GM18498 (cell line): ENCODE measurements around the gene MS4A1.
"Not testable (repeated sequence)": the region's sequence is repeated elsewhere in the genome, so short reads cannot be mapped to it uniquely, and the experiment has no call there.

Experiments used
- ATAC-seq: cut with Tn5 transposase; IDR thresholded peaks from one replicate; pipeline ENCODE4 v1.9.1; 2021; ENCODE audit warnings: mild to moderate bottlenecking, moderate library complexity; ENCODE audit not compliant: unreplicated experiment

Gene MS4A1

DNA sequence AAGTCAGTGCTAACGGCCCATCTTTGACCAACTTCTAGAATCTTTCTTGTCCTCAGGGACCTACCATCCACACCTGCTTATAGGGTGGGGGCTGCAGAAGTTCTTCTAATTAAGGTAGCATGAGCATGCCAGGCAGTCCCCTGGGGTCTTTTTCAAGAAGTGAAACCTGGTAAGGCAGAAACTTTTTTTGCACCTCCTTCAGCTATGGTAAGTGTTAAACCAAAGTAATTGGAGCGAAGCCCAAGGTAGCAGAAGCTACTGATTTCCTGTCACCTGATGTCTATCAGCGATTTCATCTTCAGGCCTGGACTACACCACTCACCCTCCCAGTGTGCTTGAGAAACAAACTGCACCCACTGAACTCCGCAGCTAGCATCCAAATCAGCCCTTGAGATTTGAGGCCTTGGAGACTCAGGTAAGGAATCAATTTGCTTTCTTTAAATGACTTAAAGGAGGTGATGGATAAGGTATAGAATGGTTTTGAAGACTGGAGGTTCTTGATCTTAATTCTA is at the start of gene MS4A1:
MS4A1 (plus strand) TSS at position 317 of the 512 bp plus-strand sequence. CDS start 6,528 bp downstream, outside the sequence.
- peak; percentile 88 for ATAC-seq

DNA sequence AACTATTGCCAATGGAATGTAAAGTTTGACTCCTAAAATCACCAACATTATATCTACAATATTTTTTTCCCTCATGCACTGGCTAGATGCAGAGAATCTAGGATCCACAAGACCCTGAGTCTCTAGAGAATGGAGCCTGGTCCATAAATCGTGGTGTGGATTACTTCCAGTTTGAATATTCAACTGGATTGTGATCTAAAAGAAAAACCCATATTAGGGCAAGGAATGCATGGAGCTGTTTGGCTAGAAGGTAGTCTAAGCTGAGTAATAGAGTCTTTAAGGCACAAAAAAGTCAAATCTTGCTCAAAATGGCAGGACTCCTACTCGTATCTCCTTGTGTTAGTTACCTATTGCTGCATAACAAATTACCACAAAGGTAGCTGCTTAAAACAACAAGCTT is 35.6 kb upstream of the MS4A1 start:
- ATAC-seq, result no peak

DNA sequence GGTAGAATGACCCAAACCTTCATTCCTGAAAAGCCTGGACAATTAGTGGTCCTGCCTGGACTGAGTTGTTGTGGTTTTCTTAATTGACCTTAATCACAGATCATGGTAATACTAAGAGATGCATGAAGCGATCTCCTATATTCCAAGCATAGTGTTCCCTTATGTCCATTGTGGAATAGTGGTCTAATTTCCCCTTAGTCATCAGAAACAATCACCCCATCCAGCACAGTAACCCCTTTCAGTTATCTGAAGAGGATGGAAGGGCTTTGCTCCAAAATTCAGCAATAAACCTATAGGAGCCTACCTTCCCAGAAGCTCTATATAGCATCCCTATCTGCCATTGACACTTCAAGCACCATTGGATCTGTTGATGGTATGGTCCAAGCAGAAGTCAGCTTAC is 33.0 kb upstream of the MS4A1 start:
- no peak for ATAC-seq

DNA sequence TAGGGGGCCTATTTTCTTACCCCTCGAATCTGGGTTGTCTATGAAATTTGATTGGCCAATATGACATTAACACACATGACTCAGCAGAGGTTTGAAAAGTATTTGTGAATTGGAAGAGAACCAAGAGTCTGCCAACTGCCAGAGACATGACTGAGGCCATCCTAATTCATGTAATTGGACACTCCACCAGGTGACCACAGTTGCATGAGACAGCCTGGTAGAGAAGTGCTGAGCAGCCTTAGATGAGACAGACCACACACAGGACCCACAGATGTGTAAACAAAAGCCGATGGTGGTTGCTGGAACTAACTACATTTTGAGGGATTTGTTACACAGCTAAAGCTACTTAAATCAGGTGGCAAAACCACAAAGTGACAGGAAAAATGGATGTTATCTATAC is 27.1 kb upstream of the MS4A1 start:
- ATAC-seq, result no peak

DNA sequence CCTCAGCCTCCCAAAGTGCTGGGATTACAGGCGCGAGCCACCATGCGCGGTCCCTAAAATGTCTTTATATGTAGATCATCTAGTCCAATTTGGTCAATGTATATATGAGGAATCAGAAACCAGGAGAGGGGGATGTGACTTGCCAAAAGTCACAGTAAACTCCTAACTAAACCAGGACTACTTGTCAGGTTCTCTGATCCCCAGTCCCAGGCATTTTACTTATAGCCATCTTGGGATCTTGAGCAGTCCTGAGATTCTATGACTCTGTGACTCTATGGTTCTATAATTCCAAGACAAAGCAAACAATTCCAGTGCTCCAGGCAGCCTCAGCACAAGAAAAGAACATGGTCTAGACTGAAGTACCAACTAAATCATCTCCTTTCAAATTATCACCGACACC is 26.4 kb upstream of the MS4A1 start, which contains the start of gene MS4A5:
MS4A5 (plus strand) TSS at position 301 of the 400 bp plus-strand sequence. CDS start 103 bp downstream, outside the sequence.
- no peak for ATAC-seq

GRCh38 chr11:60431251-60431650 is 24.4 kb upstream of the MS4A1 start:
- no peak for ATAC-seq

DNA sequence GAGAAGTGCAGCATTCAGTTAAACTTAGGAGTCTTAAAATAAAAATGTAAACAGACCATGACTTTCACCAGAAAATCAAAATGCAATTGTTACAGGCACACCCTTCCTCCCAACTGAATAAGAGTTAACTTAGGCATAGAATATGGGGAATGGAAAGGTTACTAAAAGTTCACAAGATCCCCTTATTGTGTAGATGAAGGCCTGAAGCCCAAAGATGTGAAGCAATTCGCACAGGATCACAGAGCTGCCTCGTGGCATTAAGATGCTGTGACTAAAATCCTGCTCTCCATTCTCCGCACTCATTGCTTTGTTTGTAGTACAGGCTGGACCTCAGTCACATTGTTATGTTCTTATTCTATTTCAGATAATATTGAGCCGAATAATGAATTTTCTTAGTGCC is 22.2 kb upstream of the MS4A1 start:
- ATAC-seq, result no peak

- no peak for ATAC-seq
Observed at GRCh38 chr11:60447070-60447469, 8.6 kb upstream of the MS4A1 start.

DNA sequence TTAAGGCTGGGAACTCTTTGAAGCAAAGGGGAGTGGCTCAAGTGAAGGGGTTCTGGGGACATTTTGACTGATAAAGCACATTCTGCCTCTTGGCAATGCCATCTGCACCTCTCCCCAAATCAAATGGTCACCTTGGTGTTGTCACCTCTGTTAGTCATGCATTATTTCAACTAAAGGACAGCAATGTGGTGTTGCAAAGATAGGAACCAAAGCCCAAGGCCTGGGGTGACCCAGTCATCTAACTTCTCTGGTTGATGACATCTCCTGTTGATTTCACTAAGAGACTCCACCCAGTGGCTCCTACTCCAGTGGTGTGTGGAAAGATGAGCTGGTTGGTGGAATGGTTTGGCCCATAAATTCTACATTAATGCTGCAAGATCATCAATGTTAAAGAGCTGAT is 7.8 kb upstream of the MS4A1 start:
- ATAC-seq, result no peak

GRCh38 chr11:60451185-60451584 is 4.5 kb upstream of the MS4A1 start:
- not testable (repeated sequence) for ATAC-seq

DNA sequence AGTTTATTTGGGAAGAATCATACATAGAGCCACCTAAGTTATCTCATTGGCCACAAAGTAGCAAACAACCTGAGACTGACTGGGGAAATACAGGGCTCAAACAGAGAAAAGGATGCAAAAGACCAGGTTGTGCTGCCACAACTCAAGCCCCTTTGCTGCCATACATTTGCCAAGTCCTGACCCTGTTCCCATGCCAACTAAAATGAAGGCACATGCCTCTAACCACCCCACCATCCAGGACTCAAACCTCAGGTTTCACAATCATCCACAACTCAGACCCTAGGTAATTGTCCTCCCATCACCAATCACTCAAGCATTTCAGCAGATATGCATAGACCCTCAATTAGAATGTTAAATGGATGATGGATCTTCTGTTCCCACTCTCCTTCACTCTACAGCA is 1.4 kb upstream of the MS4A1 start:
- ATAC-seq, result no peak

DNA sequence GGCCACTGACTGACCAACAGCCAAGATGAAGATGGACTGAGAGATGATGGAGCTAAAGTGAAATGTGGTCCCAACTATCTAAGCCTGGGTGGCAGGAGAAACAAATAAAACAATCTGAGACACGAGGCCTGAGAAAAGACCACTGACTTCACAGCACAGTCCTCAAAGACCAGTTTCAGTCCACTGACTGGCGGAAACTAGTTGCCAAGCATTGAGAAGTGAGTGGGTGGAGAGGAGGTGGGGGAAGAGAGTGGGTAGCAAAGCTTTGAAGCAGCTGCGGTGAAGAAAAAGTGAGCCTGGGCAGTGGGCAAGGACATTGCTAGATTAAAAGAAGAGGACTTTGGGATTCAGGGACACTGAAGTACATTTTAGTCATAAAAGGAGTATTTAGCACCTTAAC is 1.9 kb downstream of the MS4A1 start:
- ATAC-seq, result peak; percentile 44

DNA sequence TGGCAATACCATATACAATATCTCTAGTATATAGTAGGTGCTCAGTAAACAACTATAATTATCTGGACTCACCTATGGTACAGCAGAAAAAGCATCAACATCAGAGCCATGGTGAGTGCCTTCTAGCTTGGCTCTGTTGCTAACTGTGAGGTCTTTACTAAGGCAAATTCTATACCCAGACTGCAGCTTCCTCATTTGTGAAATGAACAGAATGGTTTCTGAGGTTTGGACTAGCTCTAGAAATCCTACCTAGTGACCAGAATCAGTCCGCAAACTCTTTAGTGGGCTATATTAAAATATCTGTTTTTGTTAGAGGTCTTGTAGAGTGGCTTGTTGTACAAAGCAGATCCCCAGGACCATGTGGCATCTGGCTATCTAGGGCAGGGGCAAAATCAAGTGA is 3.7 kb downstream of the MS4A1 start:
- peak; percentile 15 for ATAC-seq

DNA sequence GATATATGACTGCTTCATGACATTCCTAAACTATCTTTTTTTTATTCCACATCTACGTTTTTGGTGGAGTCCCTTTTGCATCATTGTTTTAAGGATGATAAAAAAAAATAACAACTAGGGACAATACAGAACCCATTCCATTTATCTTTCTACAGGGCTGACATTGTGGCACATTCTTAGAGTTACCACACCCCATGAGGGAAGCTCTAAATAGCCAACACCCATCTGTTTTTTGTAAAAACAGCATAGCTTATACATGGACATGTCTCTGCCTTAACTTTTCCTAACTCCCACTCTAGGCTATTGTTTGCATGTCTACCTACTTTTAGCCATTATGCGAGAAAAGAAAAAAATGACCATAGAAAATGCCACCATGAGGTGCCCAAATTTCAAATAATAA is 13.2 kb downstream of the MS4A1 start:
- ATAC-seq, result no peak

DNA sequence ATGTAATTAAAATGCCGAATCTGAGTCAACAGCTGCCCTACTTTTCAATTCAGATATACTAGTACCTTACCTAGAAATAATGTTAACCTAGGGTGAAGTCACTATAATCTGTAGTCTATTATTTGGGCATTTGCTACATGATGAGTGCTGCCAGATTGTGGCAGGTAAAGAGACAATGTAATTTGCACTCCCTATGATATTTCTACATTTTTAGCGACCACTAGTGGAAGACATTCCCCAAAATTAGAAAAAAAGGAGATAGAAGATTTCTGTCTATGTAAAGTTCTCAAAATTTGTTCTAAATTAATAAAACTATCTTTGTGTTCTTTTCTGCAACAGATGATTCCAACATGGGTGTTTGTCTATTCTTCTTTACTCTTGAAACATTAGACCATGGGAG is 14.1 kb downstream of the MS4A1 start:
- no peak for ATAC-seq

- no peak for ATAC-seq
Observed at GRCh38 chr11:60477035-60477445, 21.4 kb downstream of the MS4A1 start.

DNA sequence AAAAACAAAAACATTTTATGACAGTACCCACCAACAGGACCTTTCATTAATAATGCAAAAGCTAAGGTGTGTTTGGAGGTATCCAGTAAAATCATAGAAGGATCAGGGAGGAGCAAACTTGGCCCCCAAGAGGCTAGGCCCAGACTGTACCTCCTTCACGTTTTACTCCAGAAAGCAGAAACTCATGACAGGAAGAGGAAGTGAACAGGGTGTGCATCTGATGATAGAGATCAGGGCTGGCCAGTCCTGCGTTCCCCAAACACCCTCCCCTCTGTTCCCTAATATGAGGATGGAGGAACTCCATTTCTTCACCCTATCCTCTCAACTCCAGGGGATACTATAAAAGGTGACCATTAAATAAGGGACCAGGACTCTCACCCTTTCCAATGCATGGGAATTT is 26.7 kb downstream of the MS4A1 start:
- ATAC-seq, result peak; percentile 60

DNA sequence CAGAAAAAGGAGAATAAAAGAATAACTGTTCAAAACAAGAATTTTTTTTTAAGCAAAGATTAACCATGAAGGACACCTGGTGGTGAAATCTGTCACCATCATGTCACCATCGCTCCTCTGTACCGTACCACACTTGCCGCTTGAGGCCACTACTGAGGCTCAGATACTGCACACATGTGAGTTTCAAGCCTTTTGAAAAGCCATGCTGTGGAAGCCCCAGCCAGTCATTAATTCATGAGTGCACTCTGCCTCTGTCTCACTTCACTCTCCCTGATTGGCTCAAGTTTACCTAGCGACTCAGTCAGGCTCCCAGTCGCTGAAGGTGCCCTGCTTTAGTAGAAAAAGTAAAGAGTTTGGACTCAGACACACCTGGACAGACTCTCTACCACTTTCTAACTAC is 30.3 kb downstream of the MS4A1 start:
- ATAC-seq, result peak; percentile 95

GRCh38 chr11:60492488-60493009 is 36.9 kb downstream of the MS4A1 start, which contains the start of gene MS4A12:
Gene MS4A12 (plus strand): TSS chr11:60492778. CDS start chr11:60497319, 4,541 bp downstream.
- ATAC-seq, result no peak

GRCh38 chr11:60493454-60493853 is 37.8 kb downstream of the MS4A1 start:
- no peak for ATAC-seq

- no peak for ATAC-seq
Observed at GRCh38 chr11:60498399-60498798, 42.8 kb downstream of the MS4A1 start.

DNA sequence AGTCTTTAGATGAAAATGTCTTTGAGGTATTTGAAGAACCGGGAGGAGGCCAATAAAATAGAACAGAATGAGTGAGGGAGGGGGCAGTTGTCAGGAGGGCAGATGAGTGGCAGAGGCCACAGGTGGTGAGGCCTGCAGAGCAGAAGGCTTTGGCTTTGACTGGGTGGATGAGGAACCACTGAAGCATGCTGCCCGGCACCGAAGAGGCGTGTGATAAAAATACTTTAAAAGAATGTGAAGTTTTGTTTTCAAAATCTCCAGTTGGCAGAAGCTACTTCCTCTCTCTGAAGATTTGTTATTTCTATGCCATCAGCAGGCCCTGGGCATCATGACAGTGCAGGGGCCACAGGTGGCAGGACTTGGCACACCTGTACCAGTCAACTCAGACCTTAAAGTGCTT is 43.2 kb downstream of the MS4A1 start:
- ATAC-seq, result no peak

- no peak for ATAC-seq
Observed at GRCh38 chr11:60500276-60500910, 44.7 kb downstream of the MS4A1 start.
